HG03196 (cell line): ENCODE measurements around the gene PPP2R5C.
"Not testable (repeated sequence)": the region's sequence is repeated elsewhere in the genome, so short reads cannot be mapped to it uniquely, and the experiment has no call there.

Source experiments
- ATAC-seq: cut with Tn5 transposase; IDR thresholded peaks from one replicate; pipeline ENCODE4 v1.9.1; 2021; ENCODE audit not compliant: unreplicated experiment

Gene PPP2R5C

DNA sequence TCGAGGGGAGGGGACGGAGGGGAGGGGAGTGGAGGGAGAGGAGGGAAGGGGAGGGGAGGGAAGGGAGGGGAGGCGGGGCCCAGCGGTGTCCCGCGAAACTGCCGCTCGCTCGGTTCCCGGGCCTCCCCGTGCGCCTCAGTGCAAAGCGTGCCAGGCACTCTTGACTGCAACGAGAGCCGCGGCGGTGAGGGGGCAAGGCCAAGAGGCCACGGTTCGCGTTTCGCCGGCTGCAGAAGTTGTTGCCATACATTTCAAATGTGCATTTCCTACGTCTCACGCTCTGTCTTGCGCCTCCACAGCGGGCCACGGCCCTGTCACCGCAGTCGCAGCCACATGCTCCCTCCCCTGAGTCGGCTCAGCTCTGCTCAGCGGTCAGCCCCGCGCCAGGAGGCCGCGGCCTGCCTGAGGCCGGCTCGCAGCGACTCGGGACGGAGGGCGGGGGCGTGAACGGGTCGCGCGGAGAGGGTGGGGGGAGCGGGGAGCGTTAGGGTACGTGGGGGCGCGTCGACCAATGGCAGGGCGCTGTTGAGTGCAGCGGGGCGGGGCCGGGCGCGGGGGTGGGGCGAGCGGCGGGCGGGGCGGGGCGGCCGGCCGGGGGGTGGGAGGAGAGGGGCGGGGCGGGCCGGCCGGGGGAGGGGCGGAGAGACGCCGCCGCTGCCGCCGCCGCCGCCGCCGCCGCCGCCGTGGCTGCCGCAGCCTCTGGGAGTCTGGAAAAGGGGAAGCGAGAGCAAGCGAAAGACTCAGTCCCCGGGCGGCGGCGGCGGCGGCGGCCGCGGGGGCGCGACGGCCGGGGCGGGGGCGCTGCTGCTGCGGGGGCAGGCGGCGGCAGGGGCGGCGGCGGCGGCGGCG is at the start of gene PPP2R5C:
Gene PPP2R5C, plus strand, starts transcription at position 678 of the 849 bp plus-strand sequence. CDS start 185 bp downstream, outside the sequence.
- ATAC-seq: peak; percentile 51

DNA sequence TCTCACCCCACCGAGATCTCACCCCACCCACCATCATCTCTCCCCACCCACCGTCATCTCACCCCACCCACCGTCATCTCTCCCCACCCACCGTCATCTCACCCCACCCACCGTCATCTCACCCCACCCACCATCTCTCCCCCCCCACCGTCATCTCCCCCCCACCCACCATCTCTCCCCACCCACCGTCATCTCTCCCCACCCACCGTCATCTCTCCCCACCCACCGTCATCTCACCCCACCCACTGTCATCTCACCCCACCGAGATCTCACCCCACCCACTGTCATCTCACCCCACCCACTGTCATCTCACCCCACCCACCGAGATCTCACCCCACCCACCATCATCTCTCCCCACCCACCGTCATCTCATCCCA is 49.7 kb upstream of the PPP2R5C start:
- ATAC-seq: not testable (repeated sequence)

DNA sequence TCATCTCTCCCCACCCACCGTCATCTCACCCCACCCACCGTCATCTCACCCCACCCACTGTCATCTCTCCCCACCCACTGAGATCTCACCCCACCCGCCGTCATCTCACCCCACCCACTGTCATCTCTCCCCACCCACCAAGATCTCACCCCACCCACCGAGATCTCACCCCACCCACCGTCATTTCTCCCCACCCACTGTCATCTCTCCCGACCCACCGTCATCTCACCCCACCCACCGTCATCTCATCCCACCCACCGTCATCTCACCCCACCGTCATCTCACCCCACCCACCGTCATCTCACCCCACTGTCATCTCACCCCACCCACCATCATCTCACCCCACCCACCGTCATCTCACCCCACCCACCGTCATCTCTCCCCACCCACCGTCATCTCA is 49.2 kb upstream of the PPP2R5C start:
- ATAC-seq: not testable (repeated sequence)

GRCh38 chr14:101713091-101713490 is 48.4 kb upstream of the PPP2R5C start:
- ATAC-seq: not testable (repeated sequence)

- no peak for ATAC-seq
Observed at GRCh38 chr14:101713621-101714349, 47.7 kb upstream of the PPP2R5C start.

GRCh38 chr14:101714394-101714793 is 47.1 kb upstream of the PPP2R5C start:
- no peak for ATAC-seq

- no peak for ATAC-seq
Observed at GRCh38 chr14:101715210-101716076, 46.1 kb upstream of the PPP2R5C start.

DNA sequence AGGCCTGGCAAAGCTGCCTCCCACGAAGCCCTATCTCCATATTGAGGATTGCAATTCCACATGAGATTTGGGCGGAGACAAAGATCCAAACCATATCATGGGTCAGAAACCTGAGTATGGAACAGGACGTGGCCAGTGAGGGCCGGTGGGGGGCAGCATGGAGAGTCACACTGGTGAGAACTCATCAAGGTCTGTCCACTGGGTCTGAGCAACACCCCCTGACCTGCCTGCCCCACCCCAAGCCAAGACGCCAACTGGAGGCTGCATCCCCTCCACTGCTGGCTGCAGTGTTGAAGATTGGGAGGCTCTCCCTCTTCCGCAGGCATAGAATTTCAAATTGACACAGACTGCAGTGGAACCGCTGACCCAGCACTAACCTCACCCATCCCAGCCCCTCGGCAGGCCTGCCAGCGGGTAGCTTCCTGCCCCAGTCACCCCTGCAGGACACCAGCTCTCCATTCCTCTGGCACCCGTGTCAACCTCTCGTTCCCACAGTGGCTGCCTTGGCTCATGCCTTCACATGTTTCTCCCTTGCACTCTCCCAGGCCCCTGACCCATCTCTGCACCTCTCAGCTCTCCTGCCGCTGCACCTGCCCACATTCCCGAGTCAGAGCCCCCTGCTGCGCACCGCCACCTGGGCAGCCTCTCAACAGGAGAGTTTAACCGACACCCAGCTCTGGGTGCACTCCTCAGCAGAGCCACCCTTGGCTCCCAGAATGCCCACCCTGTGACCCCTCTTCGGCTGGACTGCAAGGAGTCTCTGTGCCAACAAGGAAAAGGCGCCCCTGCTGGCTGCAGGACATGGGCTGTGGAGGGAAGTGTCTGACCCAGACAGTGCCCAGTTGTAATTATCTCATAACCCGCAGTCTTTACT is 45.2 kb upstream of the PPP2R5C start:
- no peak for ATAC-seq

GRCh38 chr14:101716956-101717662 is 44.4 kb upstream of the PPP2R5C start:
- ATAC-seq: no peak

DNA sequence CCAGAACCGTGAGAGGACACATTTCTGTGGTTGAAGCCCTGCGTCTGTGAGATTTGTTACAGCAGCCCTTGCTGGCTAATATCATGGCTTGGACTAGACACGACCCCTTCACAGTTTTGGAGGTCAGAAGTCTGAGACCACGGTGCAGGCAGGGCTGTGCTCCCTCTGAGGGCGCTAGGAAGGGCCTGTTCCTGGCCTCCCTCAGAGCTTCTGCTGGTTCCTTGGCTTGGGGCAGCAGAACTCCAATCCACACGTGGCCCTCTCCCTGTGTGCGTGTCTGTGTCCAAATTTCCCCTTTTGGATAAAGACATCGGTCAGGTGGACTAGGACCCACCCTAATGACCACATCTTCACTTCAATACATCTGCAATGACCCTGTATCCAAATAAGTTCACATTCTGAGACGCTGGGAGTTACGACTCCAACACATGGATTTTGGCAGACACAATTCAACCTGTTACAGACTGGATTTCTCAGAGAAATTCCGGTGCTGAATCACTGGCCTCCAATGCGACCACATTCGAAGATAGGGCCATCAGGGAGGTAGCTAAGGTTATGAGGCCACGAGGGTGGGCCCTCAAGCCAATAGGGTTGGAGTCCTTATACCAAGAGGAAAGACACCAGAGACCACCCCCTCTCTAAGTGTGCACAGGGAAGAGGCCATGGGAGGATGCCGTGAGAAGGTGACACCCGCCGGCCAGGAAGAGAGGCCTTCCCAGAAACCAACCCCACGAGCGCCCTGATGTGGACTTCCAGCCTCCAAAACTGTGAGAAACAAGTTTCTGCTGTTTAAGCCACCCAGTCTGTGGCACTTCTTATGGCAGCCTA is 43.6 kb upstream of the PPP2R5C start:
- no peak for ATAC-seq

DNA sequence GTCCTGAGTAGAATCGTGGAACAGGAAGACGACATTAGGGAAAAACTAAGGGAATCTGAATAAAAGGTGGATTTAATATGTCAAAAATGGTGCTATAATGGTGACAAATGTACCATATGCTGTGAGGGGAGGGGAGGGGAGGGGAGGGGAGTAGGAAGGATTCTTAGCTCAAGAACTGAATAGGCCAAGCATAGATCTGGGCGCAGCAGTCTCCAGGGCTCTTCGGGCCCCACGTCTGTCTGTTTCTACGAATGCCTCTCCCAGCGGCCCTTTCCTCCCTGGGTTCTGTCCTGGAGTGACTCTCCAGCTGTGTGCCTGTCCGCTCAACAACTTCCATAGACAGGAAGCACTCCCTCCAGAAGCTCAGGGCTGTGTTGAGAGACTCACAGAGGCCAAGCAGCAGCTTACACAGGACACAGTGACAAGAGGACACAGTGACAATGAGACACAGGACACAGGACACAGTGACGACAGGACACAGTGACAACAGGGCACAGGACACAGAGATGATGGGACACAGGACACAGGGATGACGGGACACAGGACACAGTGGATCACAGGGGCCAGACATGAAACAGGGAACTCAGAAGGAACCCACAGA is 42.4 kb upstream of the PPP2R5C start:
- ATAC-seq: no peak

GRCh38 chr14:101719708-101720107 is 41.8 kb upstream of the PPP2R5C start:
- ATAC-seq: no peak

GRCh38 chr14:101721111-101721510 is 40.4 kb upstream of the PPP2R5C start:
- ATAC-seq: no peak

- ATAC-seq: peak; percentile 56
Observed at GRCh38 chr14:101721951-101722661, 39.4 kb upstream of the PPP2R5C start.

GRCh38 chr14:101723061-101723595 is 38.4 kb upstream of the PPP2R5C start:
- no peak for ATAC-seq

DNA sequence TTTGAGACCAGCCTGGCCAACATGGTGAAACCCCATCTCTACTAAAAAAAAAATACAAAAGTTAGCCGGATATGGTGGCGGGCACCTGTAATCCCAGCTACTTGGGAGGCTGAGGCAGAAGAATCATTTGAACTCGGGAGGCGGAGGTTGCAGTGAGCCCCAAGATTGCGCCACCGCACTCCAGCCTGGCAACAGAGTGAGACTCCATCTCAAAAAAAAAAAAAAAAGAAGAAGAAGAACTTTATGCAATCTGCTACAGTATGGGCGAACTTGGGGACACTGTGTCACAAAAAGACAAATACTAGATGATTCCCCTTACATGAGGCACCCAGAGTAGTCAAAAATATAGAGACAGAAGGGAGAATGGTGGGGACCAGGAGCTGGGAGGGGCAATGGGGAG is 35.9 kb upstream of the PPP2R5C start:
- ATAC-seq: not testable (repeated sequence)

GRCh38 chr14:101726295-101726953 is 35.1 kb upstream of the PPP2R5C start:
- ATAC-seq: no peak
